NAMALWA (cell line): ENCODE data around the gene C2orf80.
"Not testable (repeated sequence)": the region's sequence is repeated elsewhere in the genome, so short reads cannot be mapped to it uniquely, and the experiment has no call there.

Experiments
- DNase-seq: peaks from one replicate; pipeline ENCODE4 v3.0.0-alpha.2; 2015; ENCODE audit warnings: low spot score

Gene C2orf80

DNA sequence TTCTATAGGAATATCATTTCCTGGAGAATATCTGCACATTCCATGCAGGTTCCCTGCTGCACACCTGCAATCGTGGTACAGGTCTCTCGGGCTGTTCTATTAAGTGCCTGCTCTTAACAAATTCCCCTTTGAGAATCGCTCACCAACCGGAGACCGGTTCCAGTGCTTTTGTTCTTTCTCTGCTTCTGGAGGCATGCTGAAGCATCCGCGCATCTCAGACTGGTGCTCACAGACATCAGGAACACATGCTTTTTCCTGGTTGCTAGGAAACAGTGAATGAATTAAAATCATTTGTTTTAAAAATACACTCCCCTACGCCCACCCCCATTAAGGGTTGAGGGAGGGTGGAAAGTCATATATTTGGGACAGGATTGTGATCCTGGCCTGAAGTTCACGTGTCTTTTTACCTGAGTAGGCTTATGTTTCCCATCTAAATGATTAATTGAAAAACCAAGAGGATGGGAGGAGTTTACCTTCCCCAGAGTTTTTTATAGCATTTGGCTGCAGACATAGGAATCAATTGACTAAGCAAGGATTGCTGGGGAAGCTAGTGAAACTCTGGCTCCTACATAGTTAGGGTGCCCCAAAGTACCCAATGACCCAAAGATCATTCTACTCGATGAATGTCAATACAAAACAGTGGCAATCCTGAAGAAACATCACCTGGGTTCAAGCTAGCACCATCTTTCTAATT, at the start of gene C2orf80:
TSS of gene C2orf80 (minus strand) at position 221 of the 694 bp plus-strand sequence. CDS start 3,044 bp downstream, outside the sequence.
- no peak for DNase-seq

DNA sequence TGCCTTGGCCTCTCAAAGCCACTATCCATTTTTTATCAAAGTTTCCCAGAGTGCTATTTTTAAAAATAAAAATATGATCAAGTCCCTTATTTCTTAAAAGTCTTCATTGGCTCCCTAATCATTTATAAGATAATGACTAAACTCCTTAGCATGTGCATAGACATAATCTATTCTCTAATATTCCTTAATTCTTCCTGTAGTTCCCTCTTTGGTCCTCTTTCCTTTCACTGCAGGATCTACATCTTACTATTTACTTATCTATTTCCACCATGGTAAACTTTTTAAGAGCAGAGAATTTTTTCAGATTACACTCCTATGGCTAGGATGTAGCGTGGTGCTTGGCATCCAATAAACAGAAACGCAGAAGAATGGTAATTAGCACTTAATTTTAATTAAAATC, 46.0 kb upstream of the C2orf80 start:
- DNase-seq: no peak

DNA sequence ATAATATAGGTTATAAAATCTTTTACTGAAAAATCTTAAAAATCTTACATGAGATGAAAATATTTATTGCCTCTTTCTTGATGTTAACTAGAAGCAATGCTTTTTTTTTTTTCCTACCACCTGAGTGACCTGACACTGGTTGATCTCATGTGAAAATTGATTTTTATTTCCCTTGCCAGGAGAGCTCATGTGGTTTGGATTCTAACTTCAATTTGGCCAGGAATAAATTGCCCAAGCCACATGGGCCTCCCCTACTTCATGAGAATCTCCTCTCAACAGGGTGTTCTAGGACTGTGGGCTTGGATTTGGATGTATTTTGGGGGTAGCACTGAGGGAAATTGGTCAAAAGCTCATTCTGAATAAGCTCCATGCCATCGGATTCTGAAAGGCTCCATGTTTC, 45.0 kb upstream of the C2orf80 start:
- DNase-seq: no peak

DNA sequence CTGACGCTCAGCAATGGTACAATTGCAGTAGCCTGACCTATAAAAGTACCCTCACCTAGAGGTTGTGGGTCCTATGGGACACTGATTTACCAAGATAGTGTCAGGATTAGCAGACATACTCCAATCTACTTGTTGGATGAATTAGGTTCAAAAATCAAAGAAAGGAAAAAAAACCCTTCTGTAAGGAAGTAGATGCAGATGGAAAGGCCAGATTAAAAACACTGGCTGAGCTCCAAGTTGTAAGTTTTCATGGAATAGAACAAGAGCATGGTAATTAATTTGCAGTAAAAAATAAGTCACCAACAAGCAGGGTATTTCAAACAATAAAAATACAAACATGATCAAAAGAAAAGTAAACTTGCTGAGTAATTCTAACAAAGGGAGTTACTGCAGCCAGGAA, 38.6 kb upstream of the C2orf80 start:
- no peak for DNase-seq

DNA sequence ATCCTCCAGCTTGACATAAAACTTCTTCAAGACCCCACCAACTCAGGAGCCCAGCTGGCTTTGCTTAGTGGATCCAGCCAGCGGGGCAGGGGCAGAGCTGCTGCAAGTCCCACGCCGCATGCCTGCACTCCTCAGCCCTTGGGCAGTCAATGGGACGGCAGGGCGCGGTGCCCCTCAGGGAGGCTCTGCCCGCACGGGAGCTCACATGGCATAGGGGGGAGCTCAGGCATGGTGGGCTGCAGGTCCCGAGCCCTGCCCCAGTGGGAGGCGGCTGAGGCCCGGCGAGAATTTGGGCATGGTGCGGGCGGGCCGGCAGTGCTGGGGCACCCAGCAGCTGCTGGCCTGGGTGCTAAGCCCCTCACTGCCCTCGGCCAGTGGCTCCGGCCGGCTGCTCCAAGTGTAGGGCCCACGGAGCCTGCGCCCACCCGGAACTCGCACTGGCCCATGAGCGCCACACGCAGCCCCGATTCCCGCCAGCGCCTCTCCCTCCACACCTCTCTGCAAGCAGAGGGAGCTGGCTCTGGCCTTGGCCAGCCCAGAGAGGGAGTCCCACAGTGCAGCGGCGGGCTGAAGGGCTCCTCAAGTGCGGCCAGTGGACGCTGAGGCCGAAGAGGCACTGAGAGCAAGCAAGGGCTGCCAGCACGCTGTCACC, 37.9 kb upstream of the C2orf80 start:
- DNase-seq: no peak

DNA sequence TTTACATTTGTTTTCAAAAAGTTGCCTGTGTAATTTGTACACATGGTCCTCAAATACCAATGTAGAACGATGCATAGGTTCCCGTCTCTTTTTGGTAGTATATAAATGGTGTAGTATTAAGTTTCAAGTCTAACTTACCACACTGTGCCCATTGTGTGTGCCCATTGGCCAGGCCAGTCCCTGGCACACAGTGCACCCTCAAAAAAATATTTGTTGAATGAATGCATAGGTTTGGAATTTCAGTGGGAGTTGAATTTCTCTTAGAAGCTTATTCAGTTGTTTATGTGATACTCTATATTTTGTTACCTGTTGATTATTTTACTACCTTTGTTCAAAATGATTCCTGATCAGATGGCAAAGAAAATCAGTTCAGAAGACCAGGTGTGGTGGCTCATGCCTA, 35.0 kb upstream of the C2orf80 start:
- no peak for DNase-seq

DNA sequence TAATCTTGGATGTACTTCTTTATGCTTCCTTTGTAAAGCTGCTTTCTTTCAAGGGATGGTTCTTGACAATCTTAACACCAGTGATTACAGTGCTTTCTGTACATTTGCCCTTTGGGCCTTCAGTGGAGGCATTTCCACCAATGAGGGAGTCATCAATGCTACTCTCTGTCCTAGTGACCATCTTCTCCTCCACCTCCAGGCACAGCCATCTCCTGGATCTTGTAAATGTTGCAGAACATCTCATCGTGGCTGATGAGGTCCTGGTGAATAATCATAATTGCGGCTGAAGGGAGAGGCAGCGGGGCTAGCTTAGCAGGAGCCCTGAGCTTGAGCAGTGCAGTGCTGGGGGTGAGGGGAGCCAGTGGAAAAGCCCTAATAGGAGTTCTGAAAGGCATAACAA, 32.5 kb upstream of the C2orf80 start:
- no peak for DNase-seq

DNA sequence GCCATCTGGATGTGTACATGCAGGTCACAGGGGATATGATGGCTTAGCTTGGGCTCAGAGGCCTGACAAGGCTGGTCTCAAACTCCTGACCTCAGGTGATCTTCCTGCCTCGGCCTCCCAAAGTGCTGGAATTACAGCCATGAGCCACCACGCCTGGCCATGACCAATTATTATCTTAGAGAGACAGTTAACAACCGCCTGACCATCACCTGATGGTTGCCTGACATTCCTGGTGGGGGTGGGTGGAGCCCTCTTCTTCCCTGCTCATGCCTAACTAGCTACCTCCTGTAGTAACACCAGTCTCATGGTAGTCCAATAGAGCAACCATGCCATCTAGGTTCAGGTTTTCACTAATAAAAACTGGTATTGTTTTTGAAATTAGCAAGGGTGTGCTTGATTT, 32.0 kb upstream of the C2orf80 start:
- DNase-seq: not testable (repeated sequence)

DNA sequence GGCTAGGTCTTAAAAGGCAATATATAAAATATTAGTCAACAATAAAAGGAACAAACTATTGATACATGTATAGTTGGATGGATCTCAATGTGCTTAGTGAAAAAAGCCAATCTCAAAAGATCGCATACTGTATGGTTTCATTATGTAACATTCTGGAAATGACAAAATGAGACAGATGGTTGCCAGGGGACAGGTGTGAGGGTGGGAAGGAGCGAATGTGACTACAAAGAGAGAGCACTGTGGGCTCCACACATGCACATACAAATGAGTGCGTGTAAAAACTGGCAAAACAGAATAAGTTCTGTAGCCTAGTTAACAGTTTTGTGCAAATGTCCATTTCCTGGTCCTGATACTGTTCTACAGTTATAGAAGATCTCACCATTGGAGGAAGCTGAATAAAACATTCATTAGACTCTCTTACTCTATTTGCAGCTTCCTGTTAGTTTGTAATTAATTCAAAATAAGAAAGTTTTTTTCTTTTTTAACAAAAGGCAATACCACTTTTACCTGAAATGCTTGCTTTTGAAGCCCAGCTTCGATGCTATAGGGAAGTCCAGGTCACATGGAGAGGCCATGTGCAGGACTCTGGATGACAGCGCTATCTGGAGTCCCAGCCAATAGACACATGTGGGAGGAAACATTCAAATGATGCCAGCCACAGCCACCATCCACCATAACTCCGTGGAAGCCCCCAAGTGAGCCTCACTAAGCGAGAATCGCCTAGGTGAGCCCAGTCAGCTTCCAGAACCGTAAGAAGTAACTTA, 21.0 kb upstream of the C2orf80 start:
- DNase-seq: no peak

DNA sequence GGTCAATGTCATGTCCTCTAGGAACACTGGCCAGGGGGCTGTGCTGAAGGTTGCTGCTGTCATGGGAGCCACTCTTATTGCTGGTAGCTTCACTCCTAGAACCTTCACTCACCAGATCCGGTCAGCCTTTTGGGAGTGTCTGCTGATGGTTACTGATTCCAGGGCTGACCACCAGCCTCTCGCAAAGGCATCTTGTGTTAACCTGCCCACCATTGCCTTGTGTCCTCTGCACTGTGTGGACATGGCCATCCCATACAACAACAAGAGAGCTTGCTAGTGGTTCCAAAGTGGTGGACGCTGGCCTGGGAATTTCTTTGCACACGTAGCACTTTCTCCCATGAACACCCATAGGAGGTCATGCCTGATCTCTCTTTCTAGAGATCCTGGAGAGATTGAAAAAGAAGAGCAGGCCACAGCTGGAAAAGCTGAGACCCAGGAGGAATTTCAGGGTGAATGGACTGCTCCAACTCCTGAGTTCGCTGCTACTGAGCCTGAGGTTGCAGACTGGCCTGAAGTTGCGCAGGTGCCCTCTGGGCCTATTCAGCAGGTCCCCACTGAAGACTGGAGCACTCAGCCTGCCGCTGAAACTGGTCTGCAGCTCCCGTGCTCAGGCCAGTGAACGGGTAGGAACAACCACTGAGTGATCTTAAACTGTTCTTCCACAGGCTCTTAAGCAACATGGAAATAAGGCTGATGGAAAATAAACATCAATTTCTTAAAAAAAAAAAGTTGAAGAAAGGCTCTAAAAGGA, 18.7 kb upstream of the C2orf80 start:
- DNase-seq: no peak

DNA sequence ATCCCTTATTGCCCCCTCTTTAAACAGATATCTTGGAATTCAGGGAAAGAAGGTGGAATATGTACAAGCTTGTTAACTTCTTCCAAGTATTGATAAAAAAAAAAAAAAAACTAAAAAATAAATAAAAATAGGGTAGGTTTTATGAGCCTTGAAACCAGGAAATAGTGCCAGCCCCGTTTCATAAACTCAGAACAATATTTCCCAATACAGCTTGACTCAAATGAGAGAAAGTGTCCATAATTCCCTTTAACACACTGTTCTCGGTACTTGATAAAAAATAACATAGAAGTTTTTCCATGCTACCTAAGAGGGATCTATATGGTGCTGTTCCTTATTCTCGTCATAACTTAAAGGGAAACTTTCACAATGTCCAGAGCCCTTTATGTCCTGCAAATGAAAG, 17.9 kb upstream of the C2orf80 start:
- DNase-seq: no peak

DNA sequence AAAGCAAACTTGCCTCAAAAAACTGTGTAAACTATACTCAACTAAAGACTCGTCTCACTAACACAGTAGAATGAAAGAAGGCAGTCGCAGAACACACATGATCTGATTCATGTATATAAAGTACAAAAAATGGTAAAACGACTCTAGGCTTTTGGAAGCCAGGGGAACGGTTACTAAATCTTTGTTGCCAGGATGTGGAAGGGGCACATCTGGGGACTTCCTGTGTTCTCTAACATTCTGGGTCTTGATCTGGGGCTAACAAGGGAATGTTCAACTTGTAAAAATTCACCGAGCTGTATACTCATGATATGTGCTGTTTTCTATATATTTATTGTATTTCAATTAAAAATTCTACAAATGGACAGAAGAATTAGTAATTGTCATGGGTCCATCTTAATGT, 14.3 kb upstream of the C2orf80 start:
- DNase-seq: no peak

DNA sequence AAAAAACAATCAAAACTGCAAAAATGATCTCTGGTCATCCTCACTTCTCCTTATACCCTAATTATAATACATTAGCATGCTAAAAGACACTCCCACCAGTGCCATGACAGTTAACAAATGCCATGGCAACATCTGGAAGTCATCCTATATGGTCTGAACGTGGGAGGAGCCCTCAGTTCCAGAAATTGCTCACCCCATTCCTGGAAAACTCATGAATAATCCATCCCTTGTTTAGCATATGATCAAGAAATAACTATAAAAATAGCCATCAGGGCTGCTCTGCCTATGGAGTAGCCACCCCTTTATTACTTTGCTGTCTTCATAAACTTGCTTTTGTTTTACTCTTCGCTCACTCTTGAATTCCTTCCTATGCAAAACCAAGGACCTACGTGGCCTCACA, 5.7 kb upstream of the C2orf80 start:
- no peak for DNase-seq

DNA sequence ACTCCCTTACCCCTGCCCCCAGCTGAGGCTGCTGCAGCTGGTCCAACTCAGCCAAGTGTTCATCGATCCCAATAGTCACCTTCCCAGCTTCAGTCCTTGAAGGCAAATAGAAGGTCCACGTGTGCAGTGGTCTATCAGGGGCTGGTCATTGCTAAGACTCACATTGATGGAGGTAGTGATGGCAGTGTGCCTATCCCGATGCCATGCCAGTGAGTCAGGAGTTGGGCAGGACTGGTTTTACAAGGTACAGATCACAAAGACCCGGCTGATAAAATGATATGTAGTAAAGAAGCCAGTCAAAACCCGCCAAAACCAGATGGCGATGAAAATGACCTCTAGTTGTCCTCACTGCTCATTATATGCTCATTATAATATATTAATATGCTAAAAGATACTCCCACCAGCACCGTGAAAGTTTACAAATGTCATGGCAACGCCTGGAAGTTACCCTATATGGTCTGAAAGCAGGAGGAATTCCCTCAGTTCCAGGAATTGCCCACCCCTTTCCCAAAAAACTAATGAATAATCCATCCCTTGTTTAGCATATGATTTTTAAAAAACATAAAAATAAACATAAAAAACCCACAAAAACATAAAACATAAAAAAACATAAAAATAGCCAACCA, 2.9 kb upstream of the C2orf80 start:
- DNase-seq: no peak

DNA sequence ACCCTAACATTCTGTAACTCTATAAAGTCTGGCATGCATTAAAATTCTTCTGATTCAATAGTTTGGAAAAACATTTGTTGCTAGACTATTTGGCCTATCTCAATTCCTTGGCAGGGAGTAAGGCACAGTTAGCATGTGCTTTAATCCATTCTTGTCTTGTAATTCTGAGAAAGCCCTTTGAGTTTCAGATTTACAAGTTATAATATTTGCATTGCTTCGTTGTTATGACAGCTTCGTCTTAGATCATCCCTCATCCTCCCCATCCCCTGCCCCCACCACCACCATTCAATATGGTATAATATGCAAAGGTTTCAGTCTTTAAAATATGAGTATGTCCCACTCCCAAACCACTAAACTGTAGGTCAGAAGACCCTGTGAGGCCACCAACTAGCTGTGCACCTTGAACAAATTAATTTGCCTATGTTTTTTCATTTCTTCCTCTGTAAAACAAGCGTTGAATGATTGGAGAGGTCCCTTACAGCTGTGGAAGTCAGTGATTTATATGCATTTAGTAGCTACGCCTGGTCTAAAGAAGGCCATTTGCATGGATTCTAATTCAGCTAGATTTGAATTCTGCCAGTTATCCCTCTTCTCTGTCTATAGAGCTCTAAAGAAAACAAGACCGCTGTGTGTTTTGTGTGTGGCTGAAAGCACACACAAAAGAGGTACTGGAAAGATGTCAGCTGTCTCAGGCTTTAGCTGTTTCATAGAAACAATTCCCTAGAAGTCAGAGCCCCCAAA, 591 bp downstream of the C2orf80 start:
- no peak for DNase-seq

DNA sequence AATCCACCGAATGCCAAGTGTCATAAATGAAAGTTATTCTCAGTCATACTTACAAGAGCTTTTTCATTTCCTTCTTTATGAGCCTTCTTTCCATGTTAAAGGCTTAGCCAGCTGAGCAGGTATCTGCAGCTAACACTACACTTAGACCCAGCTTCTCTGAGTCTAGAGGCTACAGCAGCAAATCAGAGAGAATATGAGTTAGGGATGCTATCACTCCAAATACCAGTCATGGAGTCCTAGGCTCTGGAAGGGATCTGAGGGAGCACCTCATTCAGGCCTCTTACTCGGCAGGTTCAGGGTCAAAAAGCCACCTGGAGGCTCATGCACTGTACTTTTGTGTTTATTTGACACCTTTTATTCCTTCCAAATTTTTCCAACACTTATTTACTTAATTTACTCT, 2.9 kb downstream of the C2orf80 start:
- DNase-seq: no peak

DNA sequence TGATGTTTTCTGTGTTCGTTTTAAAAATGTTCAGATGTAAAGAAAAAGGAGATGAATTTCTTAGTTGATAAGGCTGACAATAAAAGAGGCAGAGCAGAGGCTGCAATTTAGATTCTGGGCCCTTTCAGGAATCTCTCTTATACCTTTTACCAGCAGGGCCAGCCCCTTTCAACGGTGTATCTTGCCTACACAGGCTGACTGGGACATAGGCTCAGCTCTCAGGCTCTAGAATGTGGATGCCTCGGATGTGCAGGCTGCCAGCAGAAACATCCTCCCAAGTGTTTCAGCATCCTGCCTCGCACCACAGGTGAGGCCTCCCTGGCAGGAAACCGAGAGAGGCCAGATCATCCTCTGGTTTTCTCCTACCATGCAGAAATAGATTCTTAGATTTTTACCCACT, 3.4 kb downstream of the C2orf80 start:
- DNase-seq: no peak

DNA sequence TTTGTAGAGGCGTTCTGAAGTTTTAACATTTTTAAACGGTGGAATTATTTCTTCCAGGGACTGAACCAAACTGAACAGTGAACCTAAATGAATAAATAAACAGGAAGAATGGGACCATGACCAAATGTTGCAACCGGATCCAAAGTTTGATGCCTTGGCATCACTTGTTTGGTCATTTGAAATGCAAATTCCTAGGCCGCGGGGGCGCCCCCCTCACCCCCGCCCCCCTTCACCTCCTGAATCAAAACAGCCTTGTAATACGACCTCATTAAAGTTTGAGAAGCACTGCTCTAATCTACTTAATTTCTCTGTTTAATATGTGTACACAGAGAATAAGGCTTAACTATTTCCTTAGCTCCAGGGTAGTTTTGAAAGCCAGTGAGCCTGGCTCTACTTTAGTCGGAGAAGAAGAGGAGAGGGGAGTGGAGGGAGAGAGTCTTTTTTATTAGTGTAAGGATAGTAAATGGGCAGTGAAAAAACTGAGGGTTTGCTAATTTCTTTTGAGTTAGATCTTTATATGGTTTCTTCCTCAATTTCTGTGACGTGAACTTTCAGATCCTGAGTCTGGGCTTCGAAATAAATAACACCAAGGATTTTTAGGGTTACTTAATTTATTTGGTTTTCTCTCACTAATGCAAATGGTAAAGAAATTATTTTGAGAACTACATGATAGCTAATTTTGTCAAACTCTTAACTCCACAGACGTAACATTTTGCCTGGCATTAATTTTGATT, 5.7 kb downstream of the C2orf80 start:
- no peak for DNase-seq

DNA sequence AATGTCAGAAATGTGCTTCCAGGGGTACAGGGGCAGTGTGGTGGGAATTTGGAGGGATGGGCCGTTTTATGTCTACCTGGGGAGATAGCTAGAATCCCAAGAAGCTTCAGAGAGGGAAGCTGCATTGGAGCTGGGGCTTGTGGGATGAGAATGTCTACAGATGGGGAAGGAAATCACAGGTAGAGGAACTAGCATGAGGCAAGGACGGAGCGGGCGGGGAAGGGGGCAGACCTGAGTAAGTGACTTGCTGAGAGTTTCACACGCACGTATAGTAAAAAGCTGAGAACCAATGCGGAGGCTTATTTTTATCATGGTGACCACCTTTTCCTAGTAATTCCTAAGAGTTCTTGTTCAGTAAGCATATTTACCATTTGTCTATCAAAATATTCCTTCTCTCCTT, 6.3 kb downstream of the C2orf80 start:
- no peak for DNase-seq

DNA sequence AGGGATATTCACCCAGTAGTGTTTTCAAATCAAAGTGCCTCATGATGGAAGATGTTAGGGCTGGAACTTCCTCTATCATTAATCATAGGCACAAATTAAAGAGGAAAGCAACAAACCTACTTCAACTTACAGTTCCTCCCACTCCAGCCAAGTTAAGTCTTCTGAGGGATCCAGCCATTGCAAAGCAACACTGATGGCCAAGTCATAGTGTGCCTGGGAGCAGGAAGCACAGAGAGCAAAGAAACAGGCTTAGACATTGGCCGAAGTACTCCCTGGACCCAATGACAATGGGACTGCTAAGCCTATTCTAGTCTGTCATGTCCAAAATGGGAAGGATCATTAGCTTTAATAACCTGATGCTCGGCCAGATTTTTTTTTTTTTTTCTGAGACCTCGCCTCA, 7.0 kb downstream of the C2orf80 start:
- no peak for DNase-seq
